Effector CD4-positive, alpha-beta T cell (primary cell): ENCODE measurements around the gene CADM2.

ENCODE experiments used
- DNase-seq: peaks from one replicate; pipeline ENCODE4 v3.0.0-alpha.2; 2020

CADM2 gene

GRCh38 chr3:86046436-86047136, 1087.8 kb downstream of the CADM2 start:
- no peak for DNase-seq

GRCh38 chr3:86047161-86047560, 1088.4 kb downstream of the CADM2 start:
- DNase-seq, result no peak

GRCh38 chr3:86051058-86051457, 1092.3 kb downstream of the CADM2 start:
- no peak for DNase-seq

GRCh38 chr3:86056032-86056431, 1097.2 kb downstream of the CADM2 start:
- DNase-seq, result no peak

- no peak for DNase-seq
Observed at GRCh38 chr3:86056962-86057361, 1098.2 kb downstream of the CADM2 start.

- no peak for DNase-seq
Observed at GRCh38 chr3:86073799-86074198, 1115.0 kb downstream of the CADM2 start.

GRCh38 chr3:86087160-86087871, 1128.5 kb downstream of the CADM2 start:
- DNase-seq, result no peak

GRCh38 chr3:86104154-86104553, 1145.4 kb downstream of the CADM2 start:
- no peak for DNase-seq

GRCh38 chr3:86109434-86109833, 1150.6 kb downstream of the CADM2 start:
- no peak for DNase-seq
